MCF 10A (cell line): Measurements from ENCODE around the gene DND1. TPM values are rescaled to one million over a fixed set of nuclear protein-coding genes. Genes with fewer than 3 reads are reported as not detected.
"Not testable (repeated sequence)": the region's sequence is repeated elsewhere in the genome, so short reads cannot be mapped to it uniquely, and the experiment has no call there.

ENCODE experiments used
- Bru-seq: library from RNA; stranded (reverse); fragments of 400-500 nt; gene quantifications from one replicate; lab custom pipeline; 2021; lab: Mats Ljungman, UMichigan
- BruChase-seq, 2 experiments: library from RNA; stranded (reverse); fragments of 400-500 nt; gene quantifications; one replicate each; lab custom pipeline; 2021; lab: Mats Ljungman, UMichigan
- BruUV-seq: library from RNA; stranded (reverse); fragments of 400-500 nt; replicated peaks from 2 replicates; lab custom pipeline; 2021; lab: Mats Ljungman, UMichigan
- CTCF ChIA-PET: fragments of 300-600 bp; sonication (Branson Sonifier 250); formaldehyde crosslinking; extraction: SDS; loops from one replicate; lab custom pipeline; 2021; ENCODE audit warnings: antibody characterized with exemption, inconsistent platforms; lab: Yijun Ruan, JAX
- POLR2A ChIA-PET: fragments of 300-600, 350-650 bp; sonication (Branson Sonifier 250); formaldehyde crosslinking; extraction: SDS; loops from one replicate; lab custom pipeline; 2020; ENCODE audit warnings: antibody characterized with exemption, inconsistent platforms; lab: Yijun Ruan, JAX
- DNase-seq: peaks from one replicate; pipeline ENCODE4 v3.0.0-alpha.2; 2018; ENCODE audit not compliant: unreplicated experiment
- H3K27ac Mint-ChIP-seq: one replicate; pipeline ENCODE4 v1.8.0; 2022; ENCODE audit warnings: mild to moderate bottlenecking, low read depth, mixed read lengths; ENCODE audit not compliant: unreplicated experiment
- H3K27me3 Mint-ChIP-seq: one replicate; pipeline ENCODE4 v1.8.0; 2022; ENCODE audit warnings: mixed read lengths; ENCODE audit not compliant: insufficient read depth, unreplicated experiment
- H3K36me3 Mint-ChIP-seq: one replicate; pipeline ENCODE4 v1.8.0; 2022; ENCODE audit warnings: mild to moderate bottlenecking, moderate library complexity, mixed read lengths; ENCODE audit not compliant: insufficient read depth, unreplicated experiment
- H3K4me1 Mint-ChIP-seq: one replicate; pipeline ENCODE4 v1.8.0; 2022; ENCODE audit warnings: mixed read lengths; ENCODE audit not compliant: insufficient read depth, unreplicated experiment
- H3K4me3 Mint-ChIP-seq: one replicate; pipeline ENCODE4 v1.8.0; 2022; ENCODE audit warnings: mild to moderate bottlenecking, moderate library complexity, mixed read lengths; ENCODE audit not compliant: unreplicated experiment
- H3K9me3 Mint-ChIP-seq: one replicate; pipeline ENCODE4 v1.8.0; 2022; ENCODE audit warnings: mixed read lengths; ENCODE audit not compliant: unreplicated experiment
- CTCF ChIP-seq: fragments of 200-600 bp; IDR thresholded peaks from one replicate; pipeline ENCODE4 v1.8.0; 2022; ENCODE audit warnings: antibody characterized with exemption, mild to moderate bottlenecking; ENCODE audit not compliant: unreplicated experiment
- intact Hi-C: fragments of 100-400 bp; cut with micrococcal nuclease; formaldehyde crosslinking; loops from 2 replicates; pipeline ENCODE4 v1.14.1; 2022
- long read RNA-seq: library from polyadenylated mRNA; stranded (forward); transcript quantifications from one replicate; pipeline ENCODE4 v2.0.0, GENCODE V29; 2022
- total RNA-seq: library from RNA; stranded (reverse); gene quantifications from 2 replicates; pipeline ENCODE4 v1.2.3, GENCODE V29; 2022

Gene DND1
- total RNA-seq (4.3 and 5.1 TPM in 2 replicates), Bru-seq, nascent RNA (percentile 66 among the genes with signal in this experiment), BruChase-seq, experiment 1, labeled RNA remaining after a 6-hour chase (percentile 62 among the genes with signal in this experiment), BruChase-seq, experiment 2, labeled RNA remaining after a 2-hour chase (percentile 67 among the genes with signal in this experiment)
- long read RNA-seq, result 0 reads

DNA sequence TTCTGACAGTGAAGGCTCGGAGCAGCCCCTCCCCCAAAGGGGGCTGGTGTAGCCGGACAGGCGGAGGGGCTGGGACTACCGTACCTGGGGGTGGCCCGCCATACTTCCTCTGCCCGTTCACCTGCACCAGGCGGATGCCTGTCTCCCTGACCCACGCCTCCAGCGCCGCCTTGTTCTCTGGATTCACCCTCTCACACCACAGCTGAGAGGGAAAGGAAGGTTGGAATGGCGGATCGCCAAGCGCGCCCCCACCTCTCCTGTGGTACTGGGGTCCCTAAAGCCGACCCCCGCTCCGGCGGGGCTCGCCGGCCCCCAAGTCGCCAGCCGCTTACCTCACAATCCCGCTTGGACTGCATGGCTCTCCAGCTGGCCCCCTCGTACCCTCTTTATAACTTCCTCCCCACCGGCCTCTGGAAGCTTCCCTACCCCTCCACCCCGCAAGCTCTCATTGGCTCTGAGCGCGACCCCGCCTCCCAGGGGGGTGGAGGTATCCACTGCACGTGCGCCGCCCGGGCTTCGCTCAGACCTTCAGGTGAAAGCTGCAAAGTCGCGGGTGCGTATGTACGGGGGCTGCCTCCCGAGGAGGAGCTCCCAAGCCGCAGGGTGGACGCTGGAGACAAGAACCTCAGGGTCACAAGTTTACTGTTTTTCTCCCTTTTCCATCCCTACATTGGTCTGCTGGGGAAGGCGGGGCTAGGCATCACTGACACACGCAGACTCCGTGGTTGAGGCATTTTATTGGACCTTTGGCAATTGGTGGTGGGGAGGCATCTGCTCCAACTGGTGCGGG, at the start of gene DND1:
DND1 (minus strand) TSS at position 390 of the 790 bp plus-strand sequence; CDS start at position 356, 34 bp downstream.
- intact Hi-C loops, result no loop called here
- no TSS peak for BruUV-seq
- ChIA-PET POLR2A (interaction anchor here (0.6 to 4.1 kb wide), 6 partner anchors 10 to 31 kb away, joined by 3 to 43 read pairs (median 3); partner anchors contain the start of genes HARS1, HARS2, IK and NDUFA2), CTCF (no interaction called here)
- H3K4me3 Mint-ChIP-seq, result no peak within 1 kb of the TSS
- H3K27ac Mint-ChIP-seq, result no peak within 1 kb of the TSS
- H3K27me3 Mint-ChIP-seq, result no peaks in the 10 kb centered on the region
- H3K9me3 Mint-ChIP-seq, result no peaks in the 10 kb centered on the region
- no peaks in the 10 kb centered on the region for H3K4me1 Mint-ChIP-seq
- peaks cover 76% of the 10 kb centered on the region for H3K36me3 Mint-ChIP-seq
- TF ChIP-seq CTCF, result no peak
- DNase-seq, result no peak

- H3K27ac Mint-ChIP-seq, BruUV-seq, H3K27me3 Mint-ChIP-seq, H3K4me3 Mint-ChIP-seq, H3K9me3 Mint-ChIP-seq: not testable (repeated sequence)
- H3K36me3 Mint-ChIP-seq, result peaks cover 36% of the 10 kb centered on the region
- ChIA-PET POLR2A (interaction anchor here (0.6 to 7.4 kb wide), 6 partner anchors 12 to 836 kb away, joined by 3 to 72 read pairs (median 6); partner anchors contain the start of genes EIF4EBP3 and ZMAT2), CTCF (interaction anchor here (0.6 to 2.4 kb wide), 8 partner anchors 10 to 370 kb away, joined by 3 to 11 read pairs (median 4); partner anchors contain the start of gene SLC4A9)
- peaks cover 24% of the 10 kb centered on the region for H3K4me1 Mint-ChIP-seq
- DNase-seq, result peak; percentile 11
- intact Hi-C loops, result loop anchor here (5.0 kb wide), 1 partner anchor 479 kb away; no protein-coding TSS in a partner anchor
Observed at GRCh38 chr5:140721395-140721794, 48.0 kb upstream of the DND1 start.

- intact Hi-C loops, result loop anchor here (1.0 to 5.0 kb wide), 3 partner anchors 145 to 478 kb away; no protein-coding TSS in a partner anchor
- Mint-ChIP-seq H3K4me3 (peak overlapping the region; percentile 11), H3K36me3 (peaks cover 30% of the 10 kb centered on the region), H3K4me1 (peaks cover 24% of the 10 kb centered on the region)
- peak; percentile 26 for DNase-seq
- not testable (repeated sequence) for BruUV-seq, H3K9me3 Mint-ChIP-seq, H3K27ac Mint-ChIP-seq, H3K27me3 Mint-ChIP-seq
- CTCF ChIA-PET, result interaction anchor here (0.6 to 3.1 kb wide), 12 partner anchors 10 to 840 kb away, joined by 3 to 11 read pairs (median 4); no protein-coding TSS in a partner anchor
- POLR2A ChIA-PET, result interaction anchor here (0.6 to 7.4 kb wide), 8 partner anchors 11 to 836 kb away, joined by 3 to 72 read pairs (median 8); partner anchors contain the start of genes EIF4EBP3, IK, NDUFA2 and ZMAT2
Observed at GRCh38 chr5:140720738-140721137, 47.4 kb upstream of the DND1 start.

GRCh38 chr5:140718266-140718592, 44.9 kb upstream of the DND1 start:
- Mint-ChIP-seq H3K4me1 (peaks cover 24% of the 10 kb centered on the region), H3K4me3 (peak overlapping the region; percentile 73), H3K9me3 (no peaks in the 10 kb centered on the region), H3K36me3 (peaks cover 35% of the 10 kb centered on the region), H3K27ac (peak overlapping the region; percentile 86), H3K27me3 (no peaks in the 10 kb centered on the region)
- intact Hi-C loops, result loop anchor here (1.0 to 10.0 kb wide), 3 partner anchors 54 to 257 kb away; partner anchors contain the start of genes SRA1 and WDR55
- BruUV-seq, result TSS peak; percentile 71
- POLR2A ChIA-PET, result interaction anchor here (0.7 to 7.4 kb wide), 16 partner anchors 9 to 1103 kb away, joined by 3 to 72 read pairs (median 6); partner anchors contain the start of genes ANKHD1, EIF4EBP3, HARS1 and HARS2
- TF ChIP-seq CTCF, result no peak
- CTCF ChIA-PET, result interaction anchor here (0.6 to 3.1 kb wide), 12 partner anchors 14 to 1251 kb away, joined by 3 to 12 read pairs (median 3); partner anchors contain the start of genes HARS1, HARS2 and PCDHA12
- no peak for DNase-seq

DNA sequence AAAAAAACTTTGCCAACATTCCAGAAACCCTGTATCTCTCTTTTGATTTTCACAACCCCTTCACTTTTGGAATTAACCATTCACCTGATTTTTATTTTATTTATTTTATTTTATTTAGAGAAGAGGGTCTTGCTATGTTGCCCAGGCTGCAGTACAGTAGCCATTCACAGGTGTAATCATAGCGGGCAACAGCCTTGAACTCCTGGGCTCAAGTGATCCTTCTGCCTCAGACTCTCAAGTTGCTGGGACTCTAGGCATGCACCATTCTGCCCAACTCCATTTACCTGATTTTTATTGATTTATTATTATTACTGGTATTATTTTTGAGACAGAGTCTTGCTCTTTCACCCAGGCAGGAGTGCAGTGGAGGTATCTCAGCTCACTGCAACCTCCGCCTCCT, 42.9 kb upstream of the DND1 start:
- not testable (repeated sequence) for H3K4me3 Mint-ChIP-seq, H3K27me3 Mint-ChIP-seq, DNase-seq, H3K27ac Mint-ChIP-seq, BruUV-seq, H3K9me3 Mint-ChIP-seq
- intact Hi-C loops, result loop anchor here (5.0 to 10.0 kb wide), 2 partner anchors 159 to 259 kb away; partner anchors contain the start of gene SRA1
- H3K4me1 Mint-ChIP-seq, result peaks cover 24% of the 10 kb centered on the region
- H3K36me3 Mint-ChIP-seq, result peaks cover 39% of the 10 kb centered on the region
- ChIA-PET CTCF (interaction anchor here (0.7 kb wide), 1 partner anchor 24 kb away, joined by 3 read pairs; no protein-coding TSS in a partner anchor), POLR2A (interaction anchor here (0.7 to 1.6 kb wide), 3 partner anchors 10 to 169 kb away, joined by 3 to 5 read pairs (median 4); partner anchors contain the start of gene WDR55)
